CD4-positive, alpha-beta T cell treated with Interleukin-1 beta for 1 hour (primary cell): ENCODE measurements around the gene MAPK8IP3.

Experiments used
- DNase-seq, 2 donors: peaks; one replicate each; pipeline ENCODE4 v3.0.0-alpha.2; 2020 to 2022

MAPK8IP3 gene

DNA sequence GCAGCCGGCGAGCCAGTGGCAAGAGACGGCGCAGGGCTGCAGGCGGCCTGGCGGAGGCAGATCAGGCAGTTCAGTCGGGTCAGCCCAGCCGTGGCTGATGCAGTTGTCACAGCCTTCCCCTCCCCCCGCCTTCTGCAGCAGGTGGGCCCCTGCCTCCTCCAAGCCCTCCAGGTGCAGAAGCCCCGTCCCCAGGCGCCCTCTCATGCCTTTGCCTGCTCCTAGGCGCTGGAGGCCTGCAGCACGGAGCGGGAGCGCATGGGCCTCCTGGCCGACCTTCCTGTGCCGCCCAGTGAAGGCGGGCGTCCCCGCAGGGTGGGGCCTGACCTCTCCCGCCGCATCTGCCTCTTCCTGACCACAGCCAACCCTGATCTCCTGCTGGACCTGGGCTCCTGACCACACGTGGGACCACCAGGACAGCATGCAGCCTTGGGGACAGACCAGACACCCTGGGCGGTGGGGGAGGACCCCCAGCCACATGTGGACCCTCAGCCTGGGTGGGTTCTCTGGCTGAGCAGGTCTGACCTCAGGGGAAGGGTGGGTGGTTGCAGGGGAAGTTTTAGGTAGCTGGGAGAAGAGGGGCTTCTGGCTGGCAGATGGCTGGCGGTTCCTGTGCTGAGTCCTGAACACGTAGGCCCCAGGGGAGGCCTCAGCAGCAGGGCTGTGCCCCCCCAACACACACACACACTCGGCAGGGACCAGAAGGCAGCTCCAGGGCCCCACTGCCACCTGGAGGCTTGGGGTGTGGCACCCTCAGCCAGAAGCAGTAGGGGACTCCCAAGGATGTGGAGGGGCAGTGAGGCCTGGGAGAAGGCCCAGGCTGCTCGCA, 70.1 kb downstream of the MAPK8IP3 start:
- no peak for DNase-seq

DNA sequence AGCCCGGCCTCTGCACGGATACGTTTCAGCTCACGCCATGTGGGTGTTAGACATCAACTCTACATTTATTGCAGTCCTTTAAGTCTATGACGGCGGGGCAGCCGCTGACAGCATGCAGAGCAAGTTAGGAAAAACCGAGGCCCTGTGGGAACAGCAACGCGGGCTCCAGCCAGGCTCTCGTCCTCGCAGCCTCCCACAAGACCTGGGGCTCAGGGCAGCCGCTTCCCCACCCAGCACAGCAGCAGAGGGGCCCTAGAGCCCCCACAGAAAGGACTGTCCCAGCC, 70.6 kb downstream of the MAPK8IP3 start:
- no peak for DNase-seq

- no peak for DNase-seq
Measured at GRCh38 chr16:1776991-1777374, 71.0 kb downstream of the MAPK8IP3 start.

- DNase-seq = no peak
Measured at GRCh38 chr16:1777375-1778199, 71.6 kb downstream of the MAPK8IP3 start.

- DNase-seq = no peak
Measured at GRCh38 chr16:1778200-1779179, 72.5 kb downstream of the MAPK8IP3 start.

- DNase-seq = no peak
Measured at GRCh38 chr16:1779234-1779701, 73.3 kb downstream of the MAPK8IP3 start.

DNA sequence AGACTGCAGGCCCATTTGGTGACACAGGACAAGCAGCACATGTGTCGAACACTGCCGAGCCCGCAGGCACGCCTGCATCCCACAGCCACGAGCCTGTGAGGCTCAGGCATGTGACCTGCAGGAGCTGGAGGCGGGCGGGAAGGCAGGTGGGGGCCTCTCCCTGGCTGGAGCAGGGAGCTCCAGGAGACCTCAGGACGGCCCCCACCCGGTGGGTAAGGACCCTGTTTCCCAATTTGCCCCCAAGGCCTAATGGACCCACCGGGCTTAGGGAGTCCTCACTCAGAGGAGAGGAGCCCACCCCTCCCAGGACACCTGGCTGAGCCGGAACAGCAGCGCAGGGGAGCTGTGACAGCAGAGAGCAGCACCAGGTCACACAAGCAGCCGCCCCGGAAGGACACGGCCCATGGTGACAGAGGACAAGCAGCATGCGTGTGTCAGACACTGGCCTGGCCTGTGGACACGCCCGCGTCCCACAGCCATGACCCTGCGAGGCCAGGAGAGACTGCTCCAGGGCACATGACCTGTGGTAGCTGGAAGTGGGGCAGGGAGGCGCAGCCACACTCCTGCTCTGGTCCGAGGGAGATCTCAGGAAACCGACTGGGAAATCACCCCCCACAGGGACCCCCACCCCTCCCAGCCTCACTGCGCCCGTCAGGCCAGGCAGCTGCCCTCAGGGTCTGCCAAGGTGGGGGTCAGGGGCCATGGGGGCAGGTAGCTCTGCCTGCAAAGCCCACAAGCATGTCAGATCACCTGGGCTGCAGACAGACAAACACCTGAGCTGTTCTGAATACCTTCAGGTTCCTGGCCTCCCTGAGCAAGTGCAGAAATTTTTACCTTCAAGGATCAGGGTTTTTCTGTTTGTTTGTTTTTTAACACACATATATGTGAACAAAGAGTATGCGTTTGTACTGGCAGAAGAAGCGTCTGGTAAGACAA, 74.0 kb downstream of the MAPK8IP3 start:
- DNase-seq = no peak

DNA sequence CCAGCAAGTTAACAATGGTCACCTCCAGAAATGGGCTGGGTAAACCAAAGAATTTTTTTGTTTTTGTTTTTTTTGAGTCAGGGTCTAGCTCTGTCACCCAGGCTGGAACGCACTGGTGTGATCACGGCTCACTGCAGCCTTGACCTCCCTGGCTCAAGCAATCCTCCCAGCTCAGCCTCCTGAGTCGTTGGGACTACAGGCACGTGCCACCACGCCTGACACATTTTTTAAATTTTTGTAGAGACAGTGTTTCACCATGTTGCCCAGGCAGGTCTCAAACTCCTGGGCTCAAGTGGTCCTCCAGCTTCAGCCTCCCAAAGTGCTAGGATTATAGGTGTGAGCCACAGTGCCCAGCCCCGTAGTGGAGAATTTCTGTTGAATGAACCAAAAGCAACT, 74.7 kb downstream of the MAPK8IP3 start:
- DNase-seq = no peak

DNA sequence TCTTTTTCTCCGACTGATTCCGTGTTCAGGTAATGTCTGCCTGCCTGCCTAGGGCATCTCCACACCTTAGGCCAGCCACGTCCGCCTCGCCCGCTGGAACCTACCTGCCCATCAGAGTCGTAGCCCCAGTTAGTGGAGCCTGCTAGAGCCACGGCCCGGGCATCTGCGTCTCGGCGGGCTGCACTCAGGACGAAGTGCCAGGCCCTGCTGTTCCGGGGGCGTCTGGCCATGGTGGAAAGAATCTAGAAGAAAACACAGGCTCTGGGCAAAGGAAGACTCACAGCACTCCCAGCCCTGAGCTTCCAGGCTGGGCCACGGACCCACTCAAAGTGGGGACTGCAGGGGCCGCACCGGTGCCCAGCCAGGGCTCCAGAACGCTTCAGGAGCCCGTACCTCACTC, 75.3 kb downstream of the MAPK8IP3 start:
- no peak for DNase-seq

- peak in 1 of 2 donors; percentile 22 for DNase-seq
Measured at GRCh38 chr16:1781758-1782407, 75.9 kb downstream of the MAPK8IP3 start.

DNA sequence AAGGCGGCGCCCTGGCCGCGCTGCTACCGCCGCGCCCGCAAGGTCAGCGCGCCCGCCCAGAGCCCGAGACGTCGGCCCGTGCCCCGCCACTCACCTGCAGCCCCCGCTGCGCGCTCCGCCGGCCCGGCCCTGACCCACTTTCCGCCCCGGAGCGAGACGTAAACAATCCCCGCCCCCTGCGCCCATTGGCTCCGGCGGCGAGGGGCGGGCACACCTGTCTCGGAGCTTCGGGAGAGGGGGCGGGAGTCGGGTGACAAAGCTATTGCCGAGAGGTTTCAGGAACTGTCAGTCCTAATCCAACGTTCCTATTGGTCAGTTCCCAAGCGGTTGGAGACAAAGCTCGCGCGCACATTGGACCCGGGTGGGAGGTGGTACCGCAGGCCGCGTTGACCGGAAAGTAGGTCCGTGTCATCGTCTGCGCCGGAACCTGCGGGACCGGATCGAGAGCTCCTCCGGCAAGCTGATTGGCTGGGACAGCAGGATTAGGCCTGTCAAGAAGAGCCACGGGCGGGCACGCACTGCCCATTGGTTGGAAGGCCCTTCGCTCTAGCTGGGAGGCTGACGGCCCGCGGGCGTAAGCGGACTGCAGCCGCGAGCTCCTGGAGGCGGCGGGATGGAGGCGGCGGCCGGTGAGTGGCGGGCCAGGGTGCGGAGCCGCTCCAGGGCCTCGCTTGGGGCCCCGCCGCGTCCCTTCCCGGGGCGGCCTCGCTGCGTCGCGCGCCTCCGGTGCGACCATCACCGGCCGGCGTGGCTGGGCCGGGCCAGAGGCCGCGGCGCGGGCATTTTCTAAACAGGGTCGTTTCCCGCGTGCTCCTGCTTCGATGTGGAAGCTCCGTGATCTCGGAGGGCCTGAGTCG, 76.6 kb downstream of the MAPK8IP3 start, which contains the start of the genes NUBP2 and SPSB3:
NUBP2 (plus strand) TSS at position 553 of the 857 bp plus-strand sequence; CDS start at position 614, 61 bp downstream.
SPSB3 (minus strand) TSS at position 164 of the 857 bp plus-strand sequence. CDS start 1,088 bp downstream, outside the sequence.
- DNase-seq = peak; percentile 99 to 100

GRCh38 chr16:1784977-1785845, 79.2 kb downstream of the MAPK8IP3 start:
- no peak for DNase-seq

DNA sequence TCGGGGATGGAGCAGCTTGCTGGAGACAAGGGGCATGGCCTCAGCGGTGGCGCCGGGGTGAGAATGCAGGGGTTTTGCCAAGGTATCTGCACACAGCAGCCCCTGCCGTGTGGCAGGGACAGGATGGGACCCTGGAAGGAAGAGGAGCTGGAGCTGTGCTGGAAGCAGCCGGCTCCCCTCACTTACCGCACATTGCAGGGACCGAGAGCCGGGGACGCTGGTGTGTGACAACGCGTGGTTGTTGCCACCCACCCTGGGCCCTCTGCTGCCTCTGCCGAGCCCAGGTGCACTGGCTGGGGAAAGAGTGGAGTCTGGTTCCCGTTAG, 79.8 kb downstream of the MAPK8IP3 start:
- no peak for DNase-seq

GRCh38 chr16:1786242-1787055, 80.5 kb downstream of the MAPK8IP3 start:
- DNase-seq = no peak

GRCh38 chr16:1787056-1787321, 81.0 kb downstream of the MAPK8IP3 start:
- no peak for DNase-seq

DNA sequence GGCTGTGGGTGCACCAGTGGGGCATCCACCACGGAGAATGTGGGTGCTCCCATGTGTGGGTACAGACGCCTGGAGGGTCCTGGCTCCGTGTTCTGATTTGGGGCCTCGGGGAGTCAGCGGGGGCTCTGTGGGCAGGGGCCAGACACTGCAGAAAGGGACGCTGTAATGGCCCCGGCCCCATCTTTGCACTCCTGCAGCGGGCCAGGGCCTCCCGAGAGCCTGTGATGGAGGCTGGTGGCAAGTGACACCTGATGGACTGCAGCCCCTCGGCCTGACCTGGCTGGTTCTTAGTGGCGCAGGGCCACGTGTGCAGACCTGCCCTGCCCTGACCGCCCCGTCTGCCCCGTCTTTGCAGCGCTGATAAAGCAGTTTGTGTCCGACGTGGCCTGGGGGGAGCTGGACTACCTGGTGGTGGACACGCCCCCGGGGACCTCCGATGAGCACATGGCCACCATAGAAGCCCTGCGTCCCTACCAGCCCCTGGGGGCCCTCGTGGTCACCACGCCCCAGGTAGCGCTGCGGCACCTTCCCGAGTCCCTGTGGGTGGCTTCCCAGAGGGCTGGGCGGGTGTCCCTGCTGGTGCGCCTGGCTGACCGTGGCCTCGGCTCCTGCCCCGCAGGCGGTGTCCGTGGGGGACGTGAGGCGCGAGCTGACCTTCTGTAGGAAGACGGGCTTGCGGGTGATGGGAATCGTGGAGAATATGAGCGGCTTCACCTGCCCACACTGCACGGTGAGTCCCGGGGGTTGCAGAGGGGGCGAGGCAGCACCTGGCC, 81.5 kb downstream of the MAPK8IP3 start:
- no peak for DNase-seq

DNA sequence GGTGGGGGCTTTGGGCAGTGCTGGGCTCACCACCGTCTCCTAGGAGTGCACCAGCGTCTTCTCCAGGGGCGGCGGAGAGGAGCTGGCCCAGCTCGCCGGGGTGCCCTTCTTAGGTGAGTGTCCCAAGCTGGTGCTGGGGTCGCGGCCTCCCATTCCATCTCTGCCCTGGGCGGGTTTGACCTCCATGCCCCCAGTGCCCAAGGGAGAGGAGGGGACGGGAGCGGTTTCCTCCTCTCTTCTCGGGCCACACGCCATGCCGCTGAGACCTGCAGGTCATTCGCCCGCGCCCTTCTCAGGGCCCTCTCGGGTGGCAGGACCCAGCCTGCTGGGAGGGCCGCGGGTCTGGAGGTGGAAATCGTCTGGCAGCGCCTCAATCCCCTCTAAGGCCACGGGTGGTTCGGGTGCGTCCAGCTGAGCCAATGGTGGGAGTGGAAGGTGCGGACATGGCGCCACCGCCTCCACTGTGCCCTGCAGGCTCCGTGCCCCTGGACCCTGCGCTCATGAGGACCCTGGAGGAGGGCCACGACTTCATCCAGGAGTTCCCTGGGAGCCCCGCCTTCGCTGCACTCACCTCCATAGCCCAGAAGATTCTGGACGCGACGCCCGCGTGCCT, 82.2 kb downstream of the MAPK8IP3 start:
- DNase-seq = no peak
